ENCODE measurements around the gene ZNF688.

GRCh38 chr16:30569746-30570635 lies 1.5 kb downstream of the ZNF688 start:
- TF ChIP-seq CTCF (IDR thresholded peaks at IDR 0.05 in 8 of 11, conservative IDR thresholded peaks at IDR 0.05 in 3 of 11) (no peak), POLR2A (IDR thresholded peaks at IDR 0.05) (no peak)

Measured in spleen (tissue), 7 donors.